Calu3 (cell line): ENCODE results near the gene CCNK. TPM values are rescaled to one million over a fixed set of nuclear protein-coding genes. Genes with fewer than 3 reads are reported as not detected.

Experiments
- BruUV-seq: library from RNA; stranded (reverse); fragments of 400-500 nt; replicated peaks from 2 replicates; lab custom pipeline; 2021; lab: Mats Ljungman, UMichigan
- CTCF ChIA-PET: fragments of 300-600 bp; sonication (Branson Sonifier 250); formaldehyde crosslinking; loops from one replicate; lab custom pipeline; 2022; ENCODE audit warnings: antibody characterized with exemption; lab: Charles Lee
- DNase-seq: peaks from one replicate; pipeline ENCODE4 v3.0.0; 2022
- H3K27ac Mint-ChIP-seq: one replicate; pipeline ENCODE4 v1.8.0; 2022; ENCODE audit warnings: mixed read lengths; ENCODE audit not compliant: unreplicated experiment
- H3K27me3 Mint-ChIP-seq: one replicate; pipeline ENCODE4 v1.8.0; 2022; ENCODE audit warnings: mixed read lengths; ENCODE audit not compliant: unreplicated experiment
- H3K36me3 Mint-ChIP-seq: one replicate; pipeline ENCODE4 v1.8.0; 2022; ENCODE audit warnings: mild to moderate bottlenecking, moderate library complexity, mixed read lengths; ENCODE audit not compliant: insufficient read depth, unreplicated experiment
- H3K4me1 Mint-ChIP-seq: one replicate; pipeline ENCODE4 v1.8.0; 2022; ENCODE audit warnings: mild to moderate bottlenecking, low read depth, mixed read lengths; ENCODE audit not compliant: unreplicated experiment
- H3K4me3 Mint-ChIP-seq: one replicate; pipeline ENCODE4 v1.8.0; 2022; ENCODE audit warnings: mild to moderate bottlenecking, low read depth, moderate library complexity, mixed read lengths; ENCODE audit not compliant: unreplicated experiment
- H3K9me3 Mint-ChIP-seq: one replicate; pipeline ENCODE4 v1.8.0; 2022; ENCODE audit warnings: low read depth, mixed read lengths; ENCODE audit not compliant: unreplicated experiment
- intact Hi-C: fragments of 100-400 bp; cut with micrococcal nuclease; formaldehyde crosslinking; loops from one replicate; pipeline ENCODE4 v1.10.0; 2022; ENCODE audit not compliant: unreplicated experiment
- total RNA-seq: library from RNA; stranded (reverse); gene quantifications from 2 replicates; pipeline ENCODE4 v1.2.3, GENCODE V29; 2022
- TF ChIP-seq, protein P1 (sequence below): fragments of 200-600 bp; IDR thresholded peaks from one replicate; pipeline ENCODE4 v1.8.0; 2022; ENCODE audit warnings: antibody characterized with exemption; ENCODE audit not compliant: unreplicated experiment

CCNK gene
- total RNA-seq, 1 experiment from 2014 or later, result 71.5 TPM

DNA sequence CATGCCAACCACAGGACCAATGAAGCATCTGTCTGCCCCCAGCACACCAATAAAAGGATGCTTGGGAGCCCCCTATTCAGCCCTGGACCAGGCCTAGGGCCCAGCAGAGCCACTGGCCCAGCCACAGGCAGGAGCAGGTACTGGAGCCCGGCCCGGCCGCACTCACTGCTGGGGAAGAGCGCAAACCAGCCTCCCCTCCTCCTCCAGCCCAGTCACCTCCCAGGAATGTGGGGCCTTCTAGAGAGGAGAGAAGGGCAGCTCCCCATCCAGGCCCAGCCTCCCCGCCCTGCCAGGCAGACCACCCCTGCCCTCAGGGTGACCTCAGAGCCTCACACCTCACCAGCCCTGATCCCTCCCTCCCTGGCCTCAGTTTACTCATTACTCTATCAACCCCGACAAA, 56.2 kb downstream of the CCNK start:
- Mint-ChIP-seq H3K36me3 (peaks cover 5% of the 10 kb centered on the region), H3K4me1 (peaks cover 10% of the 10 kb centered on the region), H3K27ac (no peak overlapping the region), H3K27me3 (no peaks in the 10 kb centered on the region), H3K9me3 (no peaks in the 10 kb centered on the region), H3K4me3 (no peak overlapping the region)
- intact Hi-C loops, result no loop called here
- peak; percentile 56 for DNase-seq
- BruUV-seq, result no TSS peak
- TF ChIP-seq, protein P1, sequence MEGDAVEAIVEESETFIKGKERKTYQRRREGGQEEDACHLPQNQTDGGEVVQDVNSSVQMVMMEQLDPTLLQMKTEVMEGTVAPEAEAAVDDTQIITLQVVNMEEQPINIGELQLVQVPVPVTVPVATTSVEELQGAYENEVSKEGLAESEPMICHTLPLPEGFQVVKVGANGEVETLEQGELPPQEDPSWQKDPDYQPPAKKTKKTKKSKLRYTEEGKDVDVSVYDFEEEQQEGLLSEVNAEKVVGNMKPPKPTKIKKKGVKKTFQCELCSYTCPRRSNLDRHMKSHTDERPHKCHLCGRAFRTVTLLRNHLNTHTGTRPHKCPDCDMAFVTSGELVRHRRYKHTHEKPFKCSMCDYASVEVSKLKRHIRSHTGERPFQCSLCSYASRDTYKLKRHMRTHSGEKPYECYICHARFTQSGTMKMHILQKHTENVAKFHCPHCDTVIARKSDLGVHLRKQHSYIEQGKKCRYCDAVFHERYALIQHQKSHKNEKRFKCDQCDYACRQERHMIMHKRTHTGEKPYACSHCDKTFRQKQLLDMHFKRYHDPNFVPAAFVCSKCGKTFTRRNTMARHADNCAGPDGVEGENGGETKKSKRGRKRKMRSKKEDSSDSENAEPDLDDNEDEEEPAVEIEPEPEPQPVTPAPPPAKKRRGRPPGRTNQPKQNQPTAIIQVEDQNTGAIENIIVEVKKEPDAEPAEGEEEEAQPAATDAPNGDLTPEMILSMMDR, result no peak
- CTCF ChIA-PET, result no interaction called here

DNA sequence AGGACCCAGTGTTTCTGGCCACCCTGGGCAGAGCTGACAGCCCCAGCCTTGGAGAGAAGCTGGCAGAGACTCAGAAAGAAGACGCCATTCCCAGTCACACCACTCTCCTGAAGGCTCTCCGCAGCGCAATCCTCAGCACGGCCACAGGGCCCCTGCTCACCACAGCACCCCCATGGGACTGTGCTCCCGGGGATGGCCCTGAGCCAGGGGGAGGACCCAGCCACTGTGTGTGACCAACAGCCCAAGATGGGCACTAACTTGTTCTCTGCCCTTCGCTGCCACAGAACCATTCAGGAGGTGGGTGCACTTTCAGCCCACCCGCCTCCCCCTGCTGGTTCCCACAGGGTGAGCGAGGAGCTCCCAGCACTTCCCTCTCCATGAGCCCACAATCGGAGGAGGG, 57.1 kb downstream of the CCNK start:
- CTCF ChIA-PET, result no interaction called here
- H3K4me1 Mint-ChIP-seq, result peaks cover 10% of the 10 kb centered on the region
- no peaks in the 10 kb centered on the region for H3K27me3 Mint-ChIP-seq
- H3K4me3 Mint-ChIP-seq, result no peak overlapping the region
- TF ChIP-seq, protein P1, result peak; percentile 26
- no peak overlapping the region for H3K27ac Mint-ChIP-seq
- intact Hi-C loops, result no loop called here
- peaks cover 5% of the 10 kb centered on the region for H3K36me3 Mint-ChIP-seq
- no TSS peak for BruUV-seq
- no peak for DNase-seq
- H3K9me3 Mint-ChIP-seq, result no peaks in the 10 kb centered on the region

DNA sequence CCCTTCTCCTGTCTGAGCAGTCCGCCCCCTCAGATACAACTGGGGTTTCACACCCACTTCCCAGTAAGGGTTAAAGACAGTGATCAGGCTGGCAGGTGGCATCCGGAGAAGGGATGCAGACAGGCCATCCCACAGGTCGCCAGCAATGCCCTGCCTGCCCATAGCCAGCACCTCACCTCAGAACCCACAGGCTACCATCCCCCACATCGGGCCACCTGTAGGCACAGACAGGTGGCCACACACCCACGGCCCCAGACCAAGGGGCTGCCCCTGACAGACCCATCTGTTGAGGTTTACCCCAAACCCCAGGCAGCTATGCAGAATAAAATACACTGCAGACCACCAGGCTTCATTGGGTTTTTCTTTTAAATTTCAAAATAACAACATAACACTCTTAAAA, 57.5 kb downstream of the CCNK start:
- Mint-ChIP-seq H3K27ac (no peak overlapping the region), H3K27me3 (no peaks in the 10 kb centered on the region), H3K4me3 (no peak overlapping the region), H3K9me3 (no peaks in the 10 kb centered on the region), H3K36me3 (peaks cover 5% of the 10 kb centered on the region), H3K4me1 (peaks cover 10% of the 10 kb centered on the region)
- no TSS peak for BruUV-seq
- intact Hi-C loops, result no loop called here
- no peak for DNase-seq
- CTCF ChIA-PET, result no interaction called here
- TF ChIP-seq, protein P1, result peak; percentile 8

DNA sequence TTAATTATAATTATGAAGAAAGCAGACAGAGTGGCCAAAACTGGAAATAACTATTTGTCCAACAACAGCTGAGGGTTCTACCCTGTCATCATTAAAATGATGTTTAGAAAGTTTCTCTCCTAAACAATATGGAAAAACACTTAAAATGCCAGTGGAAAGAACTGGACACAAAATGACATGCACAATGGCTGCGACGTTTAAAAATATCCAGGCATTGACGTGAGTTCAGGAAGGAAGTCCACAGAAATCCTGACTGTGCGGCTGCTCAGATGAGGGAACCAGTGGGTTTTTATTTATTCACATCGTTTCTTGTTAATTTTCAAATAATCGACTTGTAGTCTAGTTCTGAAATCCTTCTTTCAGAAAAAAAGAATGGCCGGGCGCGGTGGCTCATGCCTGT, 58.3 kb downstream of the CCNK start:
- no peak overlapping the region for H3K4me3 Mint-ChIP-seq
- H3K9me3 Mint-ChIP-seq, result no peaks in the 10 kb centered on the region
- intact Hi-C loops, result no loop called here
- TF ChIP-seq, protein P1, result no peak
- DNase-seq, result no peak
- H3K27ac Mint-ChIP-seq, result no peak overlapping the region
- peaks cover 5% of the 10 kb centered on the region for H3K36me3 Mint-ChIP-seq
- H3K4me1 Mint-ChIP-seq, result peaks cover 10% of the 10 kb centered on the region
- CTCF ChIA-PET, result no interaction called here
- no TSS peak for BruUV-seq
- no peaks in the 10 kb centered on the region for H3K27me3 Mint-ChIP-seq
